NCI-H82 treated with DMSO at 0.1 percent for 48 hours (cell line): ENCODE data around the gene LRRC66.

Experiments used
- DNase-seq: peaks from one replicate; lab custom pipeline; 2025; ENCODE audit not compliant: unreplicated experiment; lab: John Stamatoyannopoulos, UW

The LRRC66 gene, protein sequence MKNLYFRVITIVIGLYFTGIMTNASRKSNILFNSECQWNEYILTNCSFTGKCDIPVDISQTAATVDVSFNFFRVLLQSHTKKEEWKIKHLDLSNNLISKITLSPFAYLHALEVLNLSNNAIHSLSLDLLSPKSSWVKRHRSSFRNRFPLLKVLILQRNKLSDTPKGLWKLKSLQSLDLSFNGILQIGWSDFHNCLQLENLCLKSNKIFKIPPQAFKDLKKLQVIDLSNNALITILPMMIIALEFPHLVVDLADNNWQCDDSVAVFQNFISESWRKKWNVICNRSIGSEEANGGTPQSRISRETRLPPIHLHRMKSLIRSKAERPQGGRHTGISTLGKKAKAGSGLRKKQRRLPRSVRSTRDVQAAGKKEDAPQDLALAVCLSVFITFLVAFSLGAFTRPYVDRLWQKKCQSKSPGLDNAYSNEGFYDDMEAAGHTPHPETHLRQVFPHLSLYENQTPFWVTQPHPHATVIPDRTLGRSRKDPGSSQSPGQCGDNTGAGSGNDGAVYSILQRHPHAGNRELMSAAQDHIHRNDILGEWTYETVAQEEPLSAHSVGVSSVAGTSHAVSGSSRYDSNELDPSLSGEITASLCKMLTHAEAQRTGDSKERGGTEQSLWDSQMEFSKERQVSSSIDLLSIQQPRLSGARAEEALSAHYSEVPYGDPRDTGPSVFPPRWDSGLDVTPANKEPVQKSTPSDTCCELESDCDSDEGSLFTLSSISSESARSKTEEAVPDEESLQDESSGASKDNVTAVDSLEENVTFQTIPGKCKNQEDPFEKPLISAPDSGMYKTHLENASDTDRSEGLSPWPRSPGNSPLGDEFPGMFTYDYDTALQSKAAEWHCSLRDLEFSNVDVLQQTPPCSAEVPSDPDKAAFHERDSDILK

DNA sequence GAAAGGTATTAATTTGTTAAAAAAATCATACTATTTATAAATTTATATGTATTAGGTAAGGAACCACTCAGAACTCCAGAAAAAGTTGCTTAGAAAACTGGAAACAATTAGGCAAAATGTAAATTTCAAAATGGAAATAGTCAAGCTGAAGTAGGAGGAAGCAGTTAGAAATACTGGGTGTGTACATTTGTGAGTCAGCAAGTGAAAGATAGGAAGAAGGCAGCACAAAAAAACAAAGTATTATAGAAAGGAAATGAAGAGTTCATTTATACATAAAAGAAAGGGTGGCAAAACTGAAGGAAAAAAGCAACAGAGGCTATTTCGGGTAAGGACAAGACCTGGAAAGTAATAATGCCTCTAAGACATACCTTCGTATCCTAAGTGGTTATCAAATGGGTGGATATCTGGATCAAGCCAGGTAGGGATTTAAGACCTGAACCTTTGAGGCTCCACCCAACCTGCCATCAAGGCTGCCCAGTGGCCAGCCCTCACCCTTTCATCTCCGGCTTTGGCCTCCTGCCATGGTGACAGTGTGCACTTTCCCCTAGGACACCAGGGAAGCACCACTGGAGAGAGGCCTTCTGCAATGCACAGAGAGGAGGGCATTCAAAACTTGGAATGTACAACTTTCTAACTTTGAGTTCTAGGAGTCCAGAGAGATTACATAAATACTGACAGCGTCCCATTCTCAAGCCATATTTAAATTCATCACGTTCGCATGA, at the start of gene LRRC66:
TSS of gene LRRC66 (minus strand) at position 428 of the 722 bp plus-strand sequence. CDS start 2,750 bp downstream, outside the sequence.
- DNase-seq, result no peak

DNA sequence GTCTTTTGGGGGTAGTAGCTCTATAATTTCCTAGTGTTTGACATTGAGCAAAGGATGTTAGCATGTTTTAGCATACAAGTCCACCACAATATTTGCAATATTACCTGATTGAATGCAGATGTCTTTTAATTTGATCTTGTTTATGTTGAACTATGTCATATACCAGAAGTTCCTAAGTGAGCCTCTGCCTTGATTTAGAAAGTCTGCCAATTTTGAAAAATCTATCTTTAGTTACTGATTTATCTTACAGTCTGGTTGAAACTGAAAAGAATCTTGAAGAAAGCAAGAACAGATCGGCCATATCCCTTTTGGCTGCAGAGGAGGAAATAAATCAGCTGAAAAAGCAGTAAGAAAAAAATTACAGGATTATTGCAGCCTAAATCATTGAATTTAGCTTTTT, 49.4 kb upstream of the LRRC66 start:
- no peak for DNase-seq

DNA sequence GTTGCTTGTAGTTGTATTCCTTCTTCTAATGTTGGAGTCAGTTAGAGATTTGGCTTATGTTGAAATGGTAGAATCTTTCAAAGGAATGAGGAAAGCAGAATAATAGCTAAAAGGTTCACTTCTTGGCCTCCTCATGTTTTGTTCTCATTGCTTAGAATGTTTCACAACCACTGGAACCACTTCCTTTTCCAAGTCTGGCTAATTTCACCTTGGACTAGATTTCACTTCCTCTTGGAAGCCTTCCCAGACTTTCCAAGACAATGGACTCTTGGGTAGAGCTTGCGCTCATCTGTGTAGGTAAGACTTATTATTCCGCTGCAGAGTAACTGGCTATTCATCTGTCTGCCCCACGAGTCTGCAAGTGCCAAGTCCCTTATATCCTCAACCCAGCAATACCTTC, 39.2 kb upstream of the LRRC66 start:
- DNase-seq, result no peak

DNA sequence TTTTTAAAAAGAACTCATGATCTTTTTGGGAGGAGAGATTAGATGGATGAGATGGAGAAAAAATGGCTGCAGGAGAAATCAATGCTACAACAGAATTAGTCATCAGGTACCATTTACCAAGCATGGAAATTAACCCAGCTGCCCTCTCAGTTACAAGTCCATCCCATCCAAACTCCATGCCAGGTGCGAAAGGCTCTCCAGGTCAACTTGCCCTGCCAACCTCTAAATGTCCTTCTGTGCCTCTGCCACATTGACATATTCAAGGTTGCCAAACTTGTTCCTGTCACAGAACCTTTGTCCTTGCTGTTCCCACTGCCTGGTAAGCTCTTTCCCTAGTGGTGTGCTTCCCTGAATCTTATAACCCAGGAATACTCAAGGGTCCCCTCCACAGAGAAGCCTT, 38.1 kb upstream of the LRRC66 start:
- no peak for DNase-seq

DNA sequence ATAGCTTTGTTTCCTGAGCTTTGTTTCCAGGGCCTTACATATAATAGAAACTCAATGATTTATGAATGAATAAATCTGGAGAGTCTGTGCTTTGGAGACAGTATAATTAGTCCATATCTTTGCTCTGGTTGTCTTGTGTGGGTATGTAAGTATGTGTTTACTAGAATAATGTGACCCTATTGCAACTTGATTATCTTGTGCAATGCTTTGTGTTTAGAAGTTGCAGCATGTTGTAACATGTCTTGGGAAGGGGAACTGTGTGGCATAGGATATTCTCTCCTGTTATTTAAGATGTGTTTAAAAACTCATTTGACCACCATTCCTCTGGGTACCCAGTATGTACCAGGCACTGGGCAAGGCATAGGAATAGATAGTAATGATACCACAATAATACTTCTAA, 37.0 kb upstream of the LRRC66 start:
- DNase-seq, result no peak

DNA sequence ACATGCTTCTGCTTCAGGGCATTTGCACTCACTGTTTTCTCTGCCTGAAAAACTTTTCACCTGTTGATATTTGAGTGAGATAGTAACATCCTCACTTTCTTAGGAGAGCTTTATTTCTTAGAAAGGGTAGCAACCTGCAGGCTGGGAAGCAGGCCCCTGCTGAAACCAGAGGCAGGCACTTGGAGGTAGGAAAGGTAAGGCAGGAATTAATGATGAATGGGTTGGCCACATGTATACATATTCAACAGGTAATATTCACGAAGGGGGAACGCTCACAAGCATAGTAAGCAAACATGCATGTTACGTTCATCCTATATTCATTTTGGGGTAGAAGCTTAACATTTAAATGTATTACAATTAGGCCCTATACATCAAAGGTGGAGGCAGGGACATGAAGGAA, 34.1 kb upstream of the LRRC66 start:
- no peak for DNase-seq

DNA sequence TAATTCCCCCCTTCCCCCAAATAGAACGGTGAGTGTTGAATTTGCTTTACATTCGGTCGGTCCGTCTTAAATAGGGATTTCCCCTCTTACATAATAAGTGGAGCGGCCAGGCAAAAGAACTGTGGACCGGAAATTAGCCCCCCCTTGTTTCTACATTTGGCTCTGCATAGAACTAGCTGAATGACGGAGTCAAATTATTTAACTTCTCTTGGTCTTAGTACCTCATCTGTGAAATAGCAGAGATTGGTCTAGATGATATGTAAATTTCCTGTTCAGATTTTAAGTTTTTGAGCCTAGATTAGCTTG, 32.3 kb upstream of the LRRC66 start:
- DNase-seq, result no peak

DNA sequence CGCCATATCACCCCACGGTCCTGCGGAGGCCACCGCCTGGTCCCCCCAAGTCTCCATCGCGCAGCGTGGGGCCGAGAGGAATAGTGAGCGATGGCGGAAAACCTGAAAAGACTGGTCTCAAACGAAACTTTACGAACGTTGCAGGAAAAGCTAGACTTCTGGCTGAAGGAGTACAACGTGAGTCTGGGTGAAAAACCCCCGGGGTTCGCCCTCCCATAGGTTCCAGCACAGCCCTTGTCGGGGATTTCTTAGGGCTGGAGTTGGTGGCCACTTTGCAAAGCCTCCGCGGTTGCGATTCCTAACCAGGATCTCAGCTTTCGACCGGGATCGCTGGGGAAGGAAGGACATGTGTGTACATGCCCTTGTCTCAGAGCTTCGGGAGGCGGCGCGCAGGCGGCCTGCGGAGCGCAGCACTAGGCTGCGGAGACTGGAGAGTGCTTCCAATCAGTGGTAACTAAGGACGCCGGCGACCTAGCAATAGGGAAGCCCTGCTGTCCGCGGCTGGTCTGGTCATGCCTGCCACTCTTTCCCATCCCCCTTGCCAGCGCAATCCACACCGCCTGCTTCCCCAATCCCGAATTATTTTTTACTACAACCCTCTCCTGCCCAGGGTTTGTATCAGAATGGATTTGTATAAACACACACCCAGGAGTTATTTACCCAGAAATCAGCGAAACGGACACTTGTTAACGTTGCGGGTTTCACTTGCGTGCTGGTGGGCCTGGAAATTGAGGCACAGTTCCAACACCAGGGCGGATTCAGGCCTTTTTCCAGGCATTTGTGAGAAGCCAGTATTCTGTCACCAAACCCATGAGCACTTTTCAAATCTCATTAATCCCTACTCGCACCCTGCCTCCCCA, 31.7 kb upstream of the LRRC66 start:
- DNase-seq, result no peak

DNA sequence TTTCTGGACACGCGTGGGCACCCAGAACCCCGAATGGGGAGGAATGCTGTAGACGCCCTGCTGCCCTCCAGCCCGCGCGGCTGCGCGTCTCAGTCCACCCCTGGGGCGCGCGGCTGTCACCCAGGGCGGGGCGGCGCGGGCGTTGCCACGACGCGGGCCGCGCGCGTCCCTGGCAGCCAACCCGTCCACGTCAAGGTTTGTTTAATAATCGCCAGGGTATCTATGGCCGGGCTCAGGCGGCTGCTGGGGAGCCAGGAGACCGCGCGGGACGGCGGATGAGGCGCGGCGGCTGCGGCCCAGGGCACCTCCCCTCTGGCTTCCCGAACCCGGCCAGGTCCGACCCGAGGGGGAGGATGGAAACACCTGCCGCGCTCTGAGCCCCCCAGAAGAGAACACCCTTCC, 31.1 kb upstream of the LRRC66 start, which contains the start of gene SPATA18:
TSS of gene SPATA18 (plus strand) at position 92 of the 402 bp plus-strand sequence. CDS start 401 bp downstream, outside the sequence.
- DNase-seq, result no peak

DNA sequence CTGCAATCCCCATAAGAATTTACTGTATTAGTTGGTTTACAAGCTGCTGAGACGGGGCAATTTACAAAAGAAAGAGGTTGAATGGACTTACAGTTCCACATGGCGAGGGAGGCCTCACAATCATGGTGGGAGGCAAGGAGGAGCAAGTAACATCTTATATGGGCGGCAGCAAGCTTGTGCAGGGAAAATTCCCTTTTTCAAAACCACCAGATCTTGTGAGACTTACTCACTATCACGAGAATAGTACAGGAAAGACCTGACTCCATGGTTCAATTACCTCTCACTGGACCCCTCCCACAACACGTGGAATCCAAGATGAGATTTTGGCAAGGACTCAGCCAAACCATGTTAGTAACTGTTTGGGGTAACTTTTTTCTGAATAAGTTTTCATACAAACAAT, 29.1 kb upstream of the LRRC66 start:
- no peak for DNase-seq

DNA sequence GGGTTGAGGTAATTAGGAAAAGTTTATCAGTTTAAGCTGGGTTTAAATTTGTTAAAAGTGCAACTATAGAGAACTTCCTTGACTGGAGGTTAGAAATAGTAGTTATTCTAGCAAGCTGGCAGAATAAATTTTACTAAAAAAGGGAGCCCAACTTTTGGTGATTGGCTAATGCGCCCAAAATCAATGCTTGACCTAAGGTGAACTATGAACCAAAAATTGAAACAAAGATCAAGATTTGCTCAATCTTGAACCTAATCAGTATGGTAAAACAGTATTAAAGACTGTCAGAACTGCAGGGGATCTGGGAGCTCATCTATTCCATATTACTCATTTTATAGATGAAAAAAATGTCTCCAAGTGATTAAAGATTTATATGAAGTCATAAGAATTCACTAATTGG, 24.9 kb upstream of the LRRC66 start:
- DNase-seq, result no peak

DNA sequence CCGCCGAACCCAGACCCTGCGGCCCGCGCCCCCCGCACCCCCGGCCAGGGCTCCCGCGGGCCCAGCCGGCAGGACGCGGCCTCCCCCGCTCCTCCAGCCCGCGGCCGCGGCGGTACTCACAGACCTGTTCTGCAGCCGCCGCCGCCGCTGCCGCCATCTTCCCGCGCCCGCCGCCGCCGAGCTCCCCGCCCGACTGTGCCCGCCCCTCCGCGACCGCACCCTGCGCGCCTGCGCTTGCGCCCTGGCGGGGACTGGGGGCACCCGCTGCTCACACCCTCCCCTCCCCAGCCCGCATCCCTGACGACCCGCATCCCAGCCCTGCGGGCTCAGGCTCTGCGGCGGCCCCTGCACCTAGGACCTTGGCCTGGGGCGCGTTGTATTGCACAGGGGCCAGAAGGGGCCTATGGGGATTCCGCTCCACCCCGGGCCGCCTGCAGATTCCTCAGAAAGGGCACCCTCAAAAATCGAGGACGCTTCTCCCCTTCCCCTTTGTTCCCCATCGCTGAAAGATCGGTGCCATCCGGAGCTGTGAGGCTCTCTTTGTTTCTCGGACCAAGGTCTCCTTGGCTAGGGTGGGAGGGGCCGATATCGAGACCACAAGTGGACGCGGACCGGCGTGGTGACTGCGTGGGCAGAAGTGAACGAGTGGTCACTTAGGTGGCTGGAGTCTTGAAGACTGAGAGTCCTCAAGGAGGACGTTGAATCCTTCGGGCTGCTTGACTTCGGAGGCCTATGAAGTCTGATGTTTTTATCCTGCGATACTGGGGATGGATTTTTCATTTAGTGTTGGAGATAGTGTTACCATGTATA, 18.1 kb upstream of the LRRC66 start, which contains the start of gene SGCB:
TSS of gene SGCB (minus strand) at position 197 of the 810 bp plus-strand sequence. CDS start at position 157, 40 bp downstream.
- DNase-seq, result no peak

DNA sequence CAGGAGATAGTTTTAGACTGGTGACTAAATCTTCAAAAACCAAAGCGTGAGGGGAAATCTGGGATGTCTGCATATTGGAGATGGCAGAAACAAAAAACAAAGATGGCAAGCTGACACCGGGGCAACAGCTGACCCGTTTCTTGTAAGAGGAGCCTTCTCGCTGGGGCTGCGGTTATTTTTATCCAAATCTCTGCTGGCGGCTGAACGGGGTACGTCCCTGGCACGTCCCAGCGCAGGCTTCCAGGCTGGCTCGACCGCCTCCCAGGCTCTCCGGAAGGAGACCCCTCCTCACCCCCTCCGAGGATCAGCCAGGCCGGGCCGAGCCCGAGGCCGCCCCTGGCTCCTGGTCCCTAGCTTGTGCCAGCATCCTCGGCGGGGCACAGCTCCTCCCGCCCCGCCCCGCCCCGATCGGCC, 17.5 kb upstream of the LRRC66 start:
- no peak for DNase-seq

DNA sequence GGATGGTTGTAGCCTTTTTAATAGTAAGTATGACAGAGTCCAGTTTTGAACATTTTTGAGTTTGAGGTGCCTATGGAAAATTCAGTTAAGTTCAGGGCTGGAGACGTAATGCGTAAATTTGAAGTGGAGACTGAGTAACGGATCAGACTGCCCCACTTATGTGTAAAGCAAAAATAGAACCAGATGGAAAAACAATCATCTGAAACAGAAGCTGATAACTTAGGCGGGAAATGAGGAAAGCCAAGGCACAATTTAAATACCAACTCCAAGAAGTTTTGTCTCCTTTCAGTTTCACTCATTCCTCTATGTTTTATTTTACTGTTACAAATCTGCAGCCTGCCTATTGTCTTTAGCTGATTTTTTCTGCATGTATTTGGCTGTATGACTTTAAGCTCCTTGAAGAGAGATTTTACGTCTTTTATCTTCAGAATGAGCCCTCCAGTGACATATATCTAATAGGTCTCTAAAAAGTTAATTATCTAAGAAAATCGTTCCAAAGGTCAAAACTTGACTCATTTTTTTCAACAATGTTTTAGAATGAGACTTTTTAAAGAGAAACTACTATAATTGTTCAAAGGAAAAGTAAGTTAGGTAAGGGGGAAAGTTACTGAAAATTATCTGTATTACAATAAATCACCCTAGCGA, 16.8 kb upstream of the LRRC66 start:
- no peak for DNase-seq

DNA sequence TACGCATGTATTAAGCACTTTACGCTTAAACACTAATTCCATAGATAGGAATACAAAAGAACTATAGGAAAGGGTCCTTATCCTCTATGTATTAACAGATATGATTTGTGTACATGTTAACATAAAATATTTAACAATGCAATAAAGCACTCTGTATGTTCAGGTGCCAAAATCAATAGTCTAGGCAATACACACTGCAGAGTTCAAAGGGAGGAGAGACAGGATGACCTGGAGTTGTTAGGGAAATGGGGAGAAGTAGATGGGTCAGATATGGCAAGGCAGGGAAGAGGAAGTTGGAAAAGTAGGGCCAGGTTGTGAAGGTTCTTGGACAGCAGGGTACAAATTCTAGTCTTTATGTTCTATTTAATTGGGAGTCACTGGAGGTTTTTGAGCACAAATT, 15.0 kb upstream of the LRRC66 start:
- no peak for DNase-seq

DNA sequence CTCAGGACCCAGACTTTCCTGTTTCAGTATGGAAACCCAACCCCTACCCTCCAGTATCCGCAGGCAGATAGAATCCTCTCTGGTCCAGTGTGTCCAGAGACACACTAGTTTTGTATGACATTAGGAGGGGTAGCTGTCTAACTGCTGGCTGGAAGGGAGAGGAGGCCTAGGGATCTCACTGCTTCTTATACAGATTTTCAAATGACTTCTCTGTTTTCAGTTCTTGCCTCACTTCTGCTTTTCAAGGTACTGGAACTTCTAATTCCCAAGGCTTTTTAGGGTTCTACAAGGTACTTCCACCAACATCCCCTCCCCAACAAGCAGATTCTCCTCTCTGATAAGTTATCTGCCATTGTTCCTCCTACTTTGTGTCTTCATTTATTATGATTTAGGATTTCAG, 11.8 kb upstream of the LRRC66 start:
- DNase-seq, result no peak

DNA sequence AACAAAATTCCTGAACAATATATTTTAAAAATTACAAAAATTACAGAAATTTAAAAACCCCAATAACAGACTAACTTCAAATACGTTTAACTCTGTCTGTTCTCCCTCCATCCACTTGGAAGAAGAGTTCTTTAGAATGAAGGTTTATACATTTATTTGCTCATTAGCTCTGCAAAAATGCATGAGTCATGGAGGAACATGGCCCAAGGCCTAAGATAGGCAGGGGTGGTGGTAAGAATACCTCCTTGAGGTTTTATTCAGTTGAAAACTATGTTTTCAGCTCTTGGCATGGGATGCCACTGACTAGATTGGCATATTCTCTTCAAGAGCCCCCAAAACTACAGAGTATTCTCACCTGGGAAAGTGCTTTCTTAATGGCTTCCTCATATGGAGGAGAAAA, 8.8 kb upstream of the LRRC66 start:
- DNase-seq, result no peak

DNA sequence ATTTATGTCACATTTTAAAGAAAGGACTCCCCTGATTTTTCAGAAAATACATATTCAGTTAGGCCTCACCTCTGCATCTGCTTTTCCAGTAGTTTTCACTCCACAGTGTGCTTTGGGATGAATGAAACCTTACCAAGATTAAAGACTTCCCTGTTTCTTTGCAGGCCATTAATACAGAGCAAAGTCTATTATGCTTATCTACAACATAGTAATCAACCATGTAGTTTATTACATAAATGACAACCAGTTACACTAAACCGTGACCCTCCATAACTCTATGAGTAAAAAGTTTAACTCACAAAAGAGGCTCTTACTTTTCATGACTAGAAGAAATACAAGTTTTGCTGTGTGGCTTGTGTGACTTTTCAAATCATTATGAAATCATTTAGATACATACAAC, 2.3 kb downstream of the LRRC66 start:
- DNase-seq, result no peak

DNA sequence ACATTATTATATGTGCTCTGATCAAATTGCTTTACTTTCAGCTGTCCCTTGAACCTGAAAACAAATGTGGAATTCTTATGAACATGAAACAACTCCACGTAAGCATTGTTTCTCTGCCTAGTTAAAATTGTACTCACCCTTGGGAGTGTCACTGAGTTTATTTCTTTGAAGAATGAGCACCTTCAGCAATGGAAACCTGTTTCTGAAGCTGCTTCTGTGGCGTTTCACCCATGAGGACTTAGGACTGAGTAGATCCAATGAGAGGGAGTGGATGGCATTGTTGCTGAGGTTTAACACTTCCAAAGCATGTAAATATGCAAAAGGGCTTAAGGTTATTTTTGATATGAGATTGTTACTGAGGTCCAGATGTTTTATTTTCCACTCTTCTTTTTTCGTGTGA, 3.2 kb downstream of the LRRC66 start:
- DNase-seq, result no peak
